Activated CD4-positive, alpha-beta T cell treated with anti-CD3 and anti-CD28 coated beads for 36 hours (primary cell): ENCODE measurements around the gene SH3BP2. TPM values are rescaled to one million over a fixed set of nuclear protein-coding genes. Genes with fewer than 3 reads are reported as not detected.

ENCODE experiments used
- ATAC-seq: fragments of 200-7000 bp; cut with Tn5 transposase; one replicate; pipeline ENCODE4 v1.10.0; 2021; ENCODE audit warnings: mild to moderate bottlenecking, moderate library complexity
- CTCF ChIA-PET: fragments of 350-600 bp; sonication (Branson Sonifier 250); formaldehyde crosslinking; loops from one replicate; lab custom pipeline; 2021; ENCODE audit warnings: antibody characterized with exemption; lab: Charles Lee
- POLR2A ChIA-PET: fragments of 350-600 bp; sonication (Branson Sonifier 250); formaldehyde crosslinking; loops from one replicate; lab custom pipeline; 2021; ENCODE audit warnings: antibody characterized with exemption, inconsistent platforms; lab: Charles Lee
- DNase-seq: peaks from one replicate; pipeline ENCODE4 v3.0.0-alpha.2; 2020
- H3K27ac Mint-ChIP-seq: one replicate; pipeline ENCODE4 v1.8.0; 2021; ENCODE audit warnings: mixed read lengths
- H3K27me3 Mint-ChIP-seq: one replicate; pipeline ENCODE4 v1.8.0; 2021; ENCODE audit warnings: mixed read lengths
- H3K36me3 Mint-ChIP-seq: one replicate; pipeline ENCODE4 v1.8.0; 2021; ENCODE audit warnings: low read depth, mixed read lengths
- H3K4me1 Mint-ChIP-seq: one replicate; pipeline ENCODE4 v1.8.0; 2021; ENCODE audit warnings: mixed read lengths
- H3K4me3 Mint-ChIP-seq: one replicate; pipeline ENCODE4 v1.8.0; 2021; ENCODE audit warnings: mild to moderate bottlenecking, moderate library complexity, mixed read lengths
- H3K9me3 Mint-ChIP-seq: one replicate; pipeline ENCODE4 v1.8.0; 2021; ENCODE audit warnings: low read depth, mixed read lengths
- intact Hi-C, 2 experiments: fragments of 100-400 bp; cut with DNase I in 1 of 2; cut with micrococcal nuclease in 1 of 2; formaldehyde crosslinking; loops; one replicate each; pipeline versions ENCODE4 v1.14.2 to v1.15.1; 2022 to 2024; cut with DNase I, micrococcal nuclease
- total RNA-seq, 2 experiments: library from RNA; stranded (reverse); gene quantifications; one replicate each; pipeline ENCODE4 v1.2.3, GENCODE V29; 2021

SH3BP2 gene
- total RNA-seq, 2 experiments from 2014 or later = 63.3 to 68.3 TPM

- no peak overlapping the region for H3K4me3 Mint-ChIP-seq
- peaks cover 14% of the 10 kb centered on the region for H3K36me3 Mint-ChIP-seq
- ChIA-PET POLR2A (no interaction called here), CTCF (interaction anchor here (1.1 kb wide), 1 partner anchor 16 kb away, joined by 3 read pairs; no protein-coding TSS in a partner anchor)
- intact Hi-C loops = no loop called here
- ATAC-seq (no peak), DNase-seq (no peak)
- H3K4me1 Mint-ChIP-seq = peaks cover 71% of the 10 kb centered on the region
- H3K27ac Mint-ChIP-seq = no peak overlapping the region
- H3K9me3 Mint-ChIP-seq = no peaks in the 10 kb centered on the region
- no peaks in the 10 kb centered on the region for H3K27me3 Mint-ChIP-seq
Observed at GRCh38 chr4:2855584-2855983, 62.7 kb downstream of the SH3BP2 start.

- ATAC-seq (no peak), DNase-seq (no peak)
- Mint-ChIP-seq H3K27ac (no peak overlapping the region), H3K27me3 (no peaks in the 10 kb centered on the region), H3K9me3 (no peaks in the 10 kb centered on the region), H3K4me3 (no peak overlapping the region), H3K36me3 (peaks cover 16% of the 10 kb centered on the region), H3K4me1 (peaks cover 70% of the 10 kb centered on the region)
- intact Hi-C loops = no loop called here
- ChIA-PET CTCF (interaction anchor here (1.1 kb wide), 1 partner anchor 15 kb away, joined by 3 read pairs; no protein-coding TSS in a partner anchor), POLR2A (no interaction called here)
Observed at GRCh38 chr4:2856266-2856665, 63.4 kb downstream of the SH3BP2 start.

- H3K27ac Mint-ChIP-seq = peak overlapping the region; percentile 23
- POLR2A ChIA-PET = no interaction called here
Observed at GRCh38 chr4:2857349-2857927, 64.6 kb downstream of the SH3BP2 start.

GRCh38 chr4:2858451-2859217, 65.7 kb downstream of the SH3BP2 start:
- no peaks in the 10 kb centered on the region for H3K9me3 Mint-ChIP-seq
- no peak overlapping the region for H3K27ac Mint-ChIP-seq
- POLR2A ChIA-PET = no interaction called here
- no peak for DNase-seq
- H3K4me1 Mint-ChIP-seq = peaks cover 68% of the 10 kb centered on the region
- peaks cover 16% of the 10 kb centered on the region for H3K36me3 Mint-ChIP-seq
- no peak for ATAC-seq
- H3K4me3 Mint-ChIP-seq = no peak overlapping the region
- intact Hi-C loops = no loop called here
- CTCF ChIA-PET = no interaction called here
- no peaks in the 10 kb centered on the region for H3K27me3 Mint-ChIP-seq

More at GRCh38 chr4:2857349-2857927, 64.6 kb downstream of the SH3BP2 start:
- intact Hi-C loops = no loop called here
- DNase-seq (no peak), ATAC-seq (no peak)
- no peak overlapping the region for H3K4me3 Mint-ChIP-seq
- no peaks in the 10 kb centered on the region for H3K9me3 Mint-ChIP-seq
- H3K4me1 Mint-ChIP-seq = peaks cover 70% of the 10 kb centered on the region
- no peaks in the 10 kb centered on the region for H3K27me3 Mint-ChIP-seq
- H3K36me3 Mint-ChIP-seq = peaks cover 16% of the 10 kb centered on the region
- CTCF ChIA-PET = interaction anchor here (0.6 kb wide), 1 partner anchor 9 kb away, joined by 3 read pairs; no protein-coding TSS in a partner anchor

- Mint-ChIP-seq H3K4me3 (no peak overlapping the region), H3K36me3 (peaks cover 11% of the 10 kb centered on the region), H3K27ac (no peak overlapping the region), H3K27me3 (no peaks in the 10 kb centered on the region), H3K4me1 (peaks cover 68% of the 10 kb centered on the region), H3K9me3 (no peaks in the 10 kb centered on the region)
- ATAC-seq = no peak
- ChIA-PET CTCF (interaction anchor here (0.7 to 3.7 kb wide), 2 partner anchors 13 to 65 kb away, joined by 3 to 14 read pairs; no protein-coding TSS in a partner anchor), POLR2A (no interaction called here)
- no peak for DNase-seq
- intact Hi-C loops = no loop called here
Observed at GRCh38 chr4:2859514-2859913, 66.6 kb downstream of the SH3BP2 start.

- no peak overlapping the region for H3K4me3 Mint-ChIP-seq
- CTCF ChIA-PET = interaction anchor here (0.6 to 3.7 kb wide), 2 partner anchors 12 to 95 kb away, joined by 3 to 14 read pairs; no protein-coding TSS in a partner anchor
- no peak overlapping the region for H3K27ac Mint-ChIP-seq
Observed at GRCh38 chr4:2860391-2861348, 67.8 kb downstream of the SH3BP2 start.

GRCh38 chr4:2861631-2862436, 68.9 kb downstream of the SH3BP2 start:
- no peak overlapping the region for H3K4me3 Mint-ChIP-seq
- CTCF ChIA-PET = interaction anchor here (0.6 to 3.7 kb wide), 3 partner anchors 10 to 554 kb away, joined by 3 to 14 read pairs (median 3); no protein-coding TSS in a partner anchor
- POLR2A ChIA-PET = interaction anchor here (0.6 to 0.7 kb wide), 2 partner anchors 11 to 24 kb away, joined by 3 read pairs; no protein-coding TSS in a partner anchor

More at GRCh38 chr4:2860391-2861348, 67.8 kb downstream of the SH3BP2 start:
- H3K9me3 Mint-ChIP-seq = no peaks in the 10 kb centered on the region
- POLR2A ChIA-PET = no interaction called here
- intact Hi-C loops = no loop called here
- H3K4me1 Mint-ChIP-seq = peaks cover 75% of the 10 kb centered on the region
- peaks cover 6% of the 10 kb centered on the region for H3K36me3 Mint-ChIP-seq
- ATAC-seq (no peak), DNase-seq (no peak)
- H3K27me3 Mint-ChIP-seq = no peaks in the 10 kb centered on the region

GRCh38 chr4:2862528-2862927, 69.6 kb downstream of the SH3BP2 start:
- Mint-ChIP-seq H3K27me3 (no peaks in the 10 kb centered on the region), H3K9me3 (no peaks in the 10 kb centered on the region), H3K27ac (no peak overlapping the region), H3K36me3 (peaks cover 3% of the 10 kb centered on the region), H3K4me3 (no peak overlapping the region), H3K4me1 (peaks cover 82% of the 10 kb centered on the region)
- ChIA-PET POLR2A (interaction anchor here (0.6 to 0.7 kb wide), 2 partner anchors 25 to 618 kb away, joined by 3 read pairs; no protein-coding TSS in a partner anchor), CTCF (interaction anchor here (0.6 to 3.7 kb wide), 2 partner anchors 10 to 553 kb away, joined by 3 to 14 read pairs; no protein-coding TSS in a partner anchor)
- ATAC-seq (no peak), DNase-seq (no peak)
- intact Hi-C loops = no loop called here

More at GRCh38 chr4:2861631-2862436, 68.9 kb downstream of the SH3BP2 start:
- Mint-ChIP-seq H3K36me3 (peaks cover 6% of the 10 kb centered on the region), H3K9me3 (no peaks in the 10 kb centered on the region), H3K27ac (no peak overlapping the region), H3K27me3 (no peaks in the 10 kb centered on the region), H3K4me1 (peaks cover 79% of the 10 kb centered on the region)
- ATAC-seq (peak; percentile 30), DNase-seq (no peak)
- intact Hi-C loops = no loop called here

- no peak for DNase-seq
- ChIA-PET CTCF (no interaction called here), POLR2A (no interaction called here)
- ATAC-seq = no peak
- Mint-ChIP-seq H3K27ac (no peak overlapping the region), H3K9me3 (no peaks in the 10 kb centered on the region), H3K36me3 (peaks cover 2% of the 10 kb centered on the region), H3K4me3 (no peak overlapping the region), H3K27me3 (no peaks in the 10 kb centered on the region), H3K4me1 (peaks cover 79% of the 10 kb centered on the region)
- intact Hi-C loops = no loop called here
Observed at GRCh38 chr4:2863649-2864048, 70.8 kb downstream of the SH3BP2 start.

- CTCF ChIA-PET = interaction anchor here (0.6 to 1.0 kb wide), 3 partner anchors 16 to 231 kb away, joined by 3 to 4 read pairs (median 4); no protein-coding TSS in a partner anchor
- Mint-ChIP-seq H3K9me3 (no peaks in the 10 kb centered on the region), H3K4me3 (no peak overlapping the region), H3K27ac (no peak overlapping the region), H3K27me3 (no peaks in the 10 kb centered on the region), H3K36me3 (peaks cover 2% of the 10 kb centered on the region), H3K4me1 (peaks cover 78% of the 10 kb centered on the region)
- DNase-seq = no peak
- no peak for ATAC-seq
- POLR2A ChIA-PET = no interaction called here
- intact Hi-C loops = no loop called here
Observed at GRCh38 chr4:2865196-2865780, 72.4 kb downstream of the SH3BP2 start.
